ENCODE results near the gene RPUSD1. TPM values are rescaled to one million over a fixed set of nuclear protein-coding genes. Genes with fewer than 3 reads are reported as not detected.
A peak's percentile ranks its signal among the peaks of the same experiment; 100 is the strongest.

RPUSD1 gene
- total RNA-seq, 2 experiments from 2014 or later = 12.8 to 15.0 TPM

DNA sequence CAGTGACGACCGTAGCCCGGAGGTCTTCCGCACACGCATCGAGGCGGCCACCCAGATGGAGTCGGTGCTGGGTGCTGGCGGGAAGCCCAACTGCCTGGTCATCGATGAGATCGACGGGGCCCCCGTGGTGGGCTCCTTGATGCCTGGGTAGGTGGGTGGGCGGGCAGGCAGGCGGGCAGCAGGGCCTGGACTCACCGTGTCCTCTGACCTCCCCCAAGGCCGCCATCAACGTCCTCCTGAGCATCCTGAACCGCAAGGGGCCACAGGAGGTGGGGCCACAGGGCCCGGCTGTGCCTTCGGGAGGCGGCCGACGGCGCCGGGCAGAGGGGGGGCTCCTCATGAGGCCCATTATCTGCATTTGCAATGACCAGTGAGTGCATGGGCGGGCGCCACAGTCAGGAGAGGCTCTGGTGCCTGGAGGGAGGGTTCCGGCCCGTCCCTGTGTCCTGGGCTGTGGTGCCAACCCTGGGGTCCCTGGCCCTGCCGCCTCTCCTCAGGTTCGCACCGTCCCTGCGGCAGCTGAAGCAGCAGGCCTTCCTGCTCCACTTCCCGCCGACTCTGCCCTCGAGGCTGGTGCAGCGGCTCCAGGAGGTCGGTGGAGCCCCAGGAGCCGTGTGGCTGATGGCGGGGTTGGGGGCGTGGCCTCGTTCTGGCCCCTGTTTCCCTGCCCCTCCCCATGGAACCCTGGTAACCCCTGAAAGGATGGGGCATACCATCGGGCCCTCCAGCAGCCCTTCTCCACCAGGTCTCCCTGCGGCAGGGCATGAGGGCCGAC lies 4.2 kb upstream of the RPUSD1 start:
- H3K27me3 ChIP-seq (ENCODE audit: control insufficient read depth in 1 of 2, insufficient read depth in 2 of 2, low read length in 2 of 2) = no peaks in the 10 kb centered on the region
- intact Hi-C loops (cut with DNase I, micrococcal nuclease) = no loop called here
- H3K4me1 ChIP-seq (ENCODE audit: insufficient read depth, low read length) = peaks cover 18% of the 10 kb centered on the region
- no peaks in the 10 kb centered on the region for H3K9me3 ChIP-seq (ENCODE audit: control insufficient read depth in 1 of 2, insufficient read depth in 1 of 2, low read length in 2 of 2)
- ATAC-seq (ENCODE audit: poor library complexity) = no peak
- no peak overlapping the region for H3K4me3 ChIP-seq (ENCODE audit: low read length)
- TF ChIP-seq, protein P1, sequence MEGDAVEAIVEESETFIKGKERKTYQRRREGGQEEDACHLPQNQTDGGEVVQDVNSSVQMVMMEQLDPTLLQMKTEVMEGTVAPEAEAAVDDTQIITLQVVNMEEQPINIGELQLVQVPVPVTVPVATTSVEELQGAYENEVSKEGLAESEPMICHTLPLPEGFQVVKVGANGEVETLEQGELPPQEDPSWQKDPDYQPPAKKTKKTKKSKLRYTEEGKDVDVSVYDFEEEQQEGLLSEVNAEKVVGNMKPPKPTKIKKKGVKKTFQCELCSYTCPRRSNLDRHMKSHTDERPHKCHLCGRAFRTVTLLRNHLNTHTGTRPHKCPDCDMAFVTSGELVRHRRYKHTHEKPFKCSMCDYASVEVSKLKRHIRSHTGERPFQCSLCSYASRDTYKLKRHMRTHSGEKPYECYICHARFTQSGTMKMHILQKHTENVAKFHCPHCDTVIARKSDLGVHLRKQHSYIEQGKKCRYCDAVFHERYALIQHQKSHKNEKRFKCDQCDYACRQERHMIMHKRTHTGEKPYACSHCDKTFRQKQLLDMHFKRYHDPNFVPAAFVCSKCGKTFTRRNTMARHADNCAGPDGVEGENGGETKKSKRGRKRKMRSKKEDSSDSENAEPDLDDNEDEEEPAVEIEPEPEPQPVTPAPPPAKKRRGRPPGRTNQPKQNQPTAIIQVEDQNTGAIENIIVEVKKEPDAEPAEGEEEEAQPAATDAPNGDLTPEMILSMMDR (IDR thresholded peaks at IDR 0.05) = no peak
- DNase-seq = no peak
- ChIA-PET POLR2A (no interaction called here), CTCF (no interaction called here)
- no peaks in the 10 kb centered on the region for H3K36me3 ChIP-seq (ENCODE audit: insufficient read depth, low read length)
- H3K27ac ChIP-seq (ENCODE audit: low read depth in 1 of 2, low read length in 2 of 2) = no peak overlapping the region
- Mint-ChIP-seq H3K4me3 (no peak overlapping the region), H3K36me3 (ENCODE audit: low read depth) (no peaks in the 10 kb centered on the region), H3K27me3 (no peaks in the 10 kb centered on the region), H3K4me1 (ENCODE audit: low read depth) (no peaks in the 10 kb centered on the region), H3K27ac (no peak overlapping the region), H3K9me3 (no peaks in the 10 kb centered on the region)

- Histone ChIP-seq H3K36me3 (ENCODE audit: insufficient read depth, low read length) (peaks cover 6% of the 10 kb centered on the region), H3K27me3 (ENCODE audit: control insufficient read depth in 1 of 2, insufficient read depth in 2 of 2, low read length in 2 of 2) (no peaks in the 10 kb centered on the region), H3K9me3 (ENCODE audit: control insufficient read depth in 1 of 2, insufficient read depth in 1 of 2, low read length in 2 of 2) (no peaks in the 10 kb centered on the region), H3K4me1 (ENCODE audit: insufficient read depth, low read length) (peaks cover 25% of the 10 kb centered on the region), H3K27ac (ENCODE audit: low read depth in 1 of 2, low read length in 2 of 2) (no peak overlapping the region), H3K4me3 (ENCODE audit: low read length) (no peak overlapping the region)
- no peak for ATAC-seq (ENCODE audit: poor library complexity)
- Mint-ChIP-seq H3K4me3 (no peak overlapping the region), H3K9me3 (no peaks in the 10 kb centered on the region), H3K4me1 (ENCODE audit: low read depth) (no peaks in the 10 kb centered on the region), H3K36me3 (ENCODE audit: low read depth) (no peaks in the 10 kb centered on the region), H3K27me3 (no peaks in the 10 kb centered on the region), H3K27ac (no peak overlapping the region)
- ChIA-PET POLR2A (no interaction called here), CTCF (no interaction called here)
- TF ChIP-seq, protein P1 (IDR thresholded peaks at IDR 0.05) = no peak
- intact Hi-C loops (cut with DNase I, micrococcal nuclease) = no loop called here
- no peak for DNase-seq
Observed at GRCh38 chr16:791131-791530, 3.0 kb upstream of the RPUSD1 start.

DNA sequence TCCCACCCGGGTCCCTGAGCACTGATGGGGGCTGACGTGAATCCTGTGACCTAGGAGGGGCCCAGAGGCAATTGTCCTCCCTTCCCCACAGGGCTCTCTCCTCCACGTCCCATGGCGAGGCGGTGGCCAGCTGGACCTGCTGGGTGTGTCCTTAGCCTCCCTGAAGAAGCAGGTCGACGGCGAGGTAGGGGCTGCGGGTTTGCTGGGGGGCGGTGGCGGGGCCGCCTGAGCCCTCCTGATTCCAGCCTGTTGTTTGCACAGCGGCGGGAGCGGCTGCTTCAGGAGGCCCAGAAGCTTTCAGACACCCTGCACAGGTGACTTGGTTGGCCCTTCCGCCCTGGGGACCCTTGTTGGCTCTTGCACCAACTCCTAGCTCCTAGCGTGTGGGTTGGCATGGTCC lies 1.9 kb upstream of the RPUSD1 start:
- H3K4me3 Mint-ChIP-seq = peak overlapping the region; percentile 78
- no peaks in the 10 kb centered on the region for H3K27me3 Mint-ChIP-seq
- no peaks in the 10 kb centered on the region for H3K4me1 Mint-ChIP-seq (ENCODE audit: low read depth)
- intact Hi-C loops (cut with DNase I, micrococcal nuclease) = no loop called here
- H3K36me3 Mint-ChIP-seq (ENCODE audit: low read depth) = peaks cover 3% of the 10 kb centered on the region
- peaks cover 10% of the 10 kb centered on the region for H3K36me3 ChIP-seq (ENCODE audit: insufficient read depth, low read length)
- H3K27me3 ChIP-seq (ENCODE audit: control insufficient read depth in 1 of 2, insufficient read depth in 2 of 2, low read length in 2 of 2) = no peaks in the 10 kb centered on the region
- TF ChIP-seq, protein P1 (IDR thresholded peaks at IDR 0.05) = no peak
- DNase-seq = no peak
- no peak overlapping the region for H3K27ac Mint-ChIP-seq
- ATAC-seq (ENCODE audit: poor library complexity) = no peak
- no peaks in the 10 kb centered on the region for H3K9me3 Mint-ChIP-seq
- ChIA-PET CTCF (no interaction called here), POLR2A (no interaction called here)
- peaks cover 34% of the 10 kb centered on the region for H3K4me1 ChIP-seq (ENCODE audit: insufficient read depth, low read length)
- H3K4me3 ChIP-seq (ENCODE audit: low read length) = no peak overlapping the region
- no peak overlapping the region for H3K27ac ChIP-seq (ENCODE audit: low read depth in 1 of 2, low read length in 2 of 2)
- H3K9me3 ChIP-seq (ENCODE audit: control insufficient read depth in 1 of 2, insufficient read depth in 1 of 2, low read length in 2 of 2) = no peaks in the 10 kb centered on the region
